ENCODE measurements around the gene ADAMTSL5.
"Not testable (repeated sequence)": the region's sequence is repeated elsewhere in the genome, so short reads cannot be mapped to it uniquely, and the experiment has no call there.

ADAMTSL5 gene, protein sequence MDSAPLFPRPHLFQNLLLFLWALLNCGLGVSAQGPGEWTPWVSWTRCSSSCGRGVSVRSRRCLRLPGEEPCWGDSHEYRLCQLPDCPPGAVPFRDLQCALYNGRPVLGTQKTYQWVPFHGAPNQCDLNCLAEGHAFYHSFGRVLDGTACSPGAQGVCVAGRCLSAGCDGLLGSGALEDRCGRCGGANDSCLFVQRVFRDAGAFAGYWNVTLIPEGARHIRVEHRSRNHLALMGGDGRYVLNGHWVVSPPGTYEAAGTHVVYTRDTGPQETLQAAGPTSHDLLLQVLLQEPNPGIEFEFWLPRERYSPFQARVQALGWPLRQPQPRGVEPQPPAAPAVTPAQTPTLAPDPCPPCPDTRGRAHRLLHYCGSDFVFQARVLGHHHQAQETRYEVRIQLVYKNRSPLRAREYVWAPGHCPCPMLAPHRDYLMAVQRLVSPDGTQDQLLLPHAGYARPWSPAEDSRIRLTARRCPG

DNA sequence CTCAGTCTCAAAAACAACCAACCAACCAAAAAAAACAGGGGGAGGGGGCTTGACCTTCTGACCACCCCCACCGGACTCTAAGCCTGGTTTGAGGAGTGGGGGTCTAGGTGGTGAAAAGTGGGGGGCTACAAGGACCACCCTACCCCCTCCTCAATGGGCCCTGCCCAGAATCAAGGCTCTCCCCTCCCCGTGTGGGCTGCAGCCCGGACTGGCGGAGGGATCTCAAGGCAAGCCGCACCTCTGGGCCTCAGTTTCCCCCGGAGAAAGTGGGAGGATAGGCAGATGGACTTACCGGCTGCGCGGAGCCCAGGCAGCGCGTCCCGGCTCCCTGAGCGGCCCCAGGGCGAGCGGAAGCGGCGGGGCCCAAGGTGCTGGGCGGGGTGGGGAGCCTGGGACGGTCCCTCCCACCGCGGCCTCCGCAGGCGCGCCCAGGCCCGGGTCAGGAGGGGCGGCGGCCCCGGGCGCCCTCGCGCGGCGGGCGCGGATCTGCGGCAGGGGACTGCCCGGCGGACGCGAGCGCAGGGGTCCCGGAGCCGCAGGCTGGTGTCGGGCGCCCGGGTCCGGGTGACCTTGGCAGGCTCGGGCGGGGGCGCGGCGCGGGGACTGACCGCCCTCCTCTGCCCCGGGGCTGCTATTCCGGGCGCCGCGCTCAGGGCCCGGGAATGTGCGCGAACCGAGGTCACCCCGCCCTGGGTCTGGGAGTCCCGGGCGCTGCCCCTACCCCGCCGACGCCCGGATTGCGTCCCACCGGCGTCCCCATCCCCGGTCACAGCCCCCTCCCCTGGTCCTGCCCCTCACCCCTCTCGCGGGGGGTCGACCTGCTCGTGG lies at the start of gene ADAMTSL5:
ADAMTSL5 (minus strand) TSS at position 349 of the 828 bp plus-strand sequence. CDS start 2,076 bp downstream, outside the sequence.
- no peak for DNase-seq

- DNase-seq: no peak
Measured at GRCh38 chr19:1561236-1561842, 48.5 kb upstream of the ADAMTSL5 start.

DNA sequence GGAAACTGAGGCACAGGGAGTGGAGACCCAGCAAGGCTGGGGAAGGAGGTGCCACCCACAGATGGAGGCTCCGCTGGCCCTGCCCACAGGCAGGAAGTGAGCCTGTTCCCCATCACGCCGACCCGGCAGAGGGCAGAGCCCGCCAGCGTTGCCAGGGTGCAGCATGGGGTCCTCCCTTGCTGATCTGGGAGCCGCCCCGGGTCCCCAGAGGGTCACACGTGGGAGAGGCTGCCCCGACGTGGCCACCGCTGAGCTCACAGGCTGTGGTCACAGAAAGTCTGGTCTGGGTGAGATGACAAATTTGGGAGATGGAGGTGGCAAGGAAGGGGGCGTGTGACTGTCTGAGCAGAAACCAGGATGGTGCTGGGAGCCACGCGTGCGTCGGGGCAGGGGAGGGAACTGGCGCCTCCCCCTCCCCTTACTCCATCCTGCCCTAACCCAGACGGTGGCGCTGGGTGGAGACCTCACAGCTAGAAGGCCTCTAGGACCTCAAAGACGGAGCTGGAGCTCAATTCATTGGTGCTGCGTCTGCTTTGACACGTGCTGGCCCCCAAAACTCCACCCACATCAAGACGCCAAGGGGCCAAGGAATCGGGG lies 47.6 kb upstream of the ADAMTSL5 start:
- DNase-seq: no peak

DNA sequence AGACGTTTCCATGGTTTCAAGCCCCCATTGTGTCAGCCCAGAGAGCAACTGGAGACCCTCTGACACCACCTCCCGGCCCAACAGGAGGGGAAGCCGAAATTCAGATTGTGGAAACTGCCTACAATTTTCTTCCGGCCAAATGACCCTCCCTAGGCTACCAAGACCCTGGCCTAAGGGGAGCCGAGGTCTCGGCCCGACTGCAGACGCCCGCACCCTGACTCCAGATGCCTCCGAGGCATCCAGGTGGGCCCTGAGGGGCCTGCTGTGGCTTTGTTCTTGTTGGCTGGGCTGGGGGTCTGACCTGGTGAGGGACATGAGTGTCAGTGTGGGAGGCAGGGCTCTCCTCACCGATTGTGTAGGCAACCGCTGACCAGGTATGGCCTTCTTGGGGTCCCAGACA lies 45.7 kb upstream of the ADAMTSL5 start:
- no peak for DNase-seq

DNA sequence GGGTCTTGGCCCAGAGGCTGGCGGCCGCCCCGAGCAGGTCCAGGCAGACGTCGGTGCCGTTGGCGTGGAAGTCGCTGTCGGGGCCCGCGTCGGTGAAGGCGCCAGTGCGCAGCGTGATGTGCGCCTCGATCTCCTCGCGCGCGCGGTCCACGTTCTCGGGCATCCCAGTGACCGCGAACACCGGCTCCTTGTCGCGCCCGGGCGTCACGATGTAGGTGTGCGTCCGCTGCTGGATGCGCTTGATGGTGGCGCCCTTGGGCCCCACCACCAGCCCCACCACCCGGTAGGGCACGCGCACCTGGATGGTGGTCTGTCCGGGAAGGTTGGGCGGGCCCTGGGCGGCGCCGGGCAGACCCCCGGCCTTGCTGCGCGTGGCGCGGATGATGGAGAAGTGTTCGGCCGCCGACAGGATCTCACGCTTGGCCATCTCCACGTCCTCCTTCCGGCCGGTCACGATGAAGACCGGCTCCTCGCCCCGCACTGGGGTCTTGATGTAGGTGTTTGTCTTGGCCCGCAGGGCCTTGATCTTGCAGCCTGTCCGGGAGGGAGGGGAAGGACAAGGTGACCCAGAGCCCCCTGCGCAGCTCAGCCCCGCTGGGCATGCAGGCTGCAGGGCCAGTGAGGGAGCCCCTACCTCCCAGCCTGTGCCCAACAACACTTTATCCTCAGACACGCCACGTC lies 43.7 kb upstream of the ADAMTSL5 start:
- DNase-seq: no peak

DNA sequence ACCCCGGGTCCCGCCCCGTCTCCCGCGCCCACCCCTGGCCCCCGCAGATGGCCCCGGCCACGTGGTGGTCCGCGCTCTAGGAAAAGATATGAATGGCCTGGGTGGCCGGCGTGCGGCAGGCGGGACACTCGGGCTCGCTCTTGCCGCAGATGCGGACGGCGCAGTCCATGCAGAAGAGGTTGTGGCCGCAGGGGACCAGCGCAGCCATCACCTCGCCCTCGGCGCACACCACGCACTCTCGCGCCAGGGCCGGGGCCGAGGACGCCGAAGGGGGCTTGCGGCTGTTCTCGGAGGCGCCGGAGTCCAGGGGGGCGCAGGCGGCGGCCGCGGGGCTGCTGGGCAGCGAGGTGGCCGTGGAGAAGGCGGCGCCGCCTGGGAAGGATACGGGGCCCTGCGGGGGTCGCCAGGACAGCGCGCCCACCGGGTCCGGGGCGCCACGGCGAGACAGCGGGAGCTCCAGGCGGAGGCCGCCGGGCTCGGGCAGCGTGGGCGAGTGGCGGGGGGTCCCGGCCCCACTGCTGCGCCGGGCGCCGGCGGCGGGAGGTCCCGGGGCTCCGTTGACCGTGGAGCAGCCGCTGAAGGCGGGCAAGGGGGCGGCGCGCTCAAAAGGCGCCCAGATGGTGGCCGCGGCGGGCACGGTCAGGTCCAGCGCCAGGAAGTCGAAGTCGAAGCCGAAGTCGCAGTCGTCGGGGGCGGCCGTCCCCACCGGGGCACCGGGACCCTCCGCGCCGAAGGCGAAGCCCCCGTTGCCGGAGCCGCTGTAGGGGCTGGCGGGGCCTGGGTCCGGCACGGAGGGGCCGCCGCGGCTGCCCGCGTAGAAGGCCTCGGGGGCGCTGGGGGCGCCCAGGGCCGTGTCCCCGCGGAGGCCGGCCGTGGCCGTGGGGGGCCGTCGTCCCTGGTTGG lies 42.9 kb upstream of the ADAMTSL5 start:
- DNase-seq: no peak

DNA sequence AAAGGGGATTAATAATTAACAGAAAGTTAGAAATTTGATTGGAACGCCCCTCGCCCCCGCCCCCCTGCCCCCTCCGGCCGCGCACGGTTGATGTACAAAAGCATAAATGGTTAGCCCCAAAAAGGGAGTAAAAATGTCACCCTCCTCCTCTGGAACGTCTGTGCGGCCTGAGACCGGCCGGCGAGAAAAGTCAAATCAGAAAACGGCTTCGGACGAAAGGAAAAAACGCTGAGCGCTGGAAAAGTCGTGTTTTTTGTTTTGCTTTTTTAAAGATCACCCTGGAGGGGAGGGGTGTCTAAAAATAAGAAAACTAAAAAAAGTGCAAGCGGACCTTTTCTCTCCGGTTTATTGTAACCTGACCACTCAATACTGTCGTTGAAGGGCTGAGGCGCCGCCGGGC lies 42.1 kb upstream of the ADAMTSL5 start:
- DNase-seq: no peak

GRCh38 chr19:1553415-1553814 lies 40.6 kb upstream of the ADAMTSL5 start:
- no peak for DNase-seq

DNA sequence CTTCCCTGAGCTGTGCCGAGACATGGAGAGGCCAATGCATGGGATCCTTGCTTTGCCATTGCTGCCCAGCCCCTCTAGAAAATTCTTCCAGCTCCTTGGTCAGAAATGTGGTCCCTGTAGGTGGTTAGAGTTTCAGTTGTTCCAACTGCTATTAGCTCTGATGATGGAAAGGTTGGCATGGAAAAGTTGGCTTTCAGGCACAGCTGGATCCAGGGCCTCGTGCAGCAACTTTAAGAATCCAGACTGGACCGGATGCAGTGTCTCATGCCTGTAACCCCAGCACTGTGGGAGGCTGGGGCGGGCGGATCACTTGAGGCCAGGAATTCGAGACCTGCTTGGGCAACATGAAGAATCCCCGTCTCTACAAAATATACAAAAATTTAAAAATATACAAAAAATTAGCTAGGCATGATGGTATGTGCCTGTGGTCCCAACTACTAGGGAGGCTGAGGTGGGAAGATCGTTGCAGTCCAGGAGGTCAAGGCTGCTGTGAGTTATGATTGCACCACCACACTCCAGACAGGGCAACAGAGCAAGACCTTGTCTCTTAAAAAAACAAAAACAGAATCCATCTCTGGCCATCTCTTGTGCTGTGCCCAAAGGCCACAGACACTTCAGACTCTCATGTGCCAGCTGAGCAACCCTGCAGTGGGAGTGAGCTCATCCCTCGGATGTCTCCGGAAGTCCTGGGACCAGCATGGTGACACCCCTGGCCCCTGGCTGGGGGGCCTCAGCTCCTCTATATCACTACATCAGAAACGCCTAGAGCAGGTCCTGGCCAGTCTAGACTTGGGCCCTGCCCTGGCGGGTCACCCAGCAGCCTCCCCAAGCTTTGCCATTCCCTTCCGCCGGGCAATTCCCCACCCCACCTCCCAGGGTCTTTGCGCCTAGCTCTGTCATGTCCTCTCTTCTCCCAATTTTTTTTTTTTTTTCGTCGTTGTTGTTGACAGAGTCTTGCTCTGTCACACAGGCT lies 38.5 kb upstream of the ADAMTSL5 start:
- DNase-seq: no peak

DNA sequence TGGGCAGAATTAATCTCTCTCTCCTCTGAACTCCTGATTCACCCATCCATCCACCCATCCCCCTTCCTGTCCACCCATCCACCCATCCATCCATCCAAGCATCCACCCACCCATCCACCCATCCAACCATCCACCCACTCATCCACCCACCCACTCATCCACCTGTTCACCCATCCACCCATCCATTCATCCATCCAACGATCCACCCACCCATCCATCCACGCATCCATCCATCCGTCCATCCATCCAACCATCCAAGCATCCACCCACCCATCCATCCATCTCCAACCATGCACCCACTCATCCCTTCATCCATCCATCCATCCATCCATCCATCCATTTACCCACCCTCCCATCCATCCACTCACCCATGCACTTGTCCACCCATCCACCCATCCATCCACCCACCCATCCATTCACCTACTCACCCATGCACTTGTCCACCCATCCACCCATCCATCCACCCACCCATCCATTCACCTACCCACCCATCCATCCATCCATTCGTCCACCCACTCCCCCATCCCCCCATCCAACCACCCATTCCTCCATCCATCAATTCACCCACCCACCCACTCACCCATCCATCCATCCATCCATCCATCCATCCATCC lies 36.6 kb upstream of the ADAMTSL5 start:
- DNase-seq: no peak

GRCh38 chr19:1540365-1540925 lies 27.6 kb upstream of the ADAMTSL5 start:
- no peak for DNase-seq

DNA sequence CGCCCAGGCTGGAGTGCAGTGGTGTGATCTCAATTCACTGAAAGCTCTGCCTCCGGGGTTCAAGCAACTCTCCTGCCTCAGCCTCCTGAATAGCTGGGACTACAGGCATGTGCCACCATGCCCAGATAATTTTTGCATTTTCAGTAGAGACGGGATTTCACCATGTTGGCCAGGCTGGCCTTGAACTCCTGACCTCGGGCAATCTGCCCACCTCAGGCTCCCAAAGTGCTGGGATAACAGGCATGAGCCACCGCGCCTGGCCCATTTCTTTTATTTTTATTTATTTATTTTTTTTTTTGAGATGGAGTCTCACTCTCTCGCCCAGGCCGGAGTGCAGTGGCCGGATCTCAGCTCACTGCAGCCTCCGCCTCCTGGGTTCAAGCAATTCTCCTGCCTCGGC lies 26.9 kb upstream of the ADAMTSL5 start:
- DNase-seq: not testable (repeated sequence)

DNA sequence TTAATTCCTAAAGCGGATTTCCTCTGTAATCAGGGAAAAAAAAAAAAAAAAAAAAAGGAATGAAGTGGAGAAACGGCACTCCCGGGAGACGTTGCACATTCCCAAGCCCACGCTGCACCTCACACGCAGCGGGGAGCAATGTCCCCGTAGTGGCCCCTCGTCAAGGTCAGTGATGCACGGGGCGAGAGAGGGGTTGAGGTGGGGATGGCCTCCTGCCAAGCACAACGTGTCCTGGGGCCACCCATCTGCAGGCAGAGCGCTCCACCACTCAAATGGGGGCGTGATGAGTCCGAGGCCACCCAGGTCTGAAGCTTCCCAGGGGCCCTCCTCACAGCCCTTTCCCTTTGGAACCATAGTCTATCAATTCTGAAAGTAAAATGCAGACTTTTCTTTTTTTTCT lies 26.2 kb upstream of the ADAMTSL5 start:
- DNase-seq: no peak

GRCh38 chr19:1535699-1536098 lies 22.9 kb upstream of the ADAMTSL5 start:
- DNase-seq: not testable (repeated sequence)

- DNase-seq: no peak
Measured at GRCh38 chr19:1534972-1535371, 22.2 kb upstream of the ADAMTSL5 start.

GRCh38 chr19:1533510-1534150 lies 20.8 kb upstream of the ADAMTSL5 start:
- DNase-seq: no peak

DNA sequence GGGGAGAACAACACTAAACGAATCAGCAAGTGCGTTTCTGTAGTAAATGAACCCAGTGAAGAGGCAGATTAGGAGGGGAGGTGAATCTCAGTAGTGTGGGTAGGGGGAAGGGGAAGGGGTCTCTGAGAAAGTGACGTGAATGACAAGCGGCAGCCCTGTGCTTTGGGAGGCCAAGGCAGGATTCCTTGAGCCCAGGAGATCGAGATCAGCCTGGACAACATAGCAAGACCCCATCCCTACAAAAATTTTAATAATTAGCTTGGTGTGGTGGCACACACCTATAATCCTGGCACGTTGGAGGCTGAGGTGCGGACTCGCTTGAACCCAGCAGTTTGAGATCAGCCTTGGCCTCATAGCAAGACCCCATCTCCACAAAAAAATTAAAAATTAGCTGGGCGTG lies 19.2 kb upstream of the ADAMTSL5 start:
- DNase-seq: no peak

GRCh38 chr19:1531587-1531986 lies 18.8 kb upstream of the ADAMTSL5 start:
- no peak for DNase-seq

- DNase-seq: not testable (repeated sequence)
Measured at GRCh38 chr19:1530856-1531255, 18.0 kb upstream of the ADAMTSL5 start.

Data from DMS153 (cell line).